WTC11 (cell line): ENCODE measurements around the gene OR10P1. TPM values are rescaled to one million over a fixed set of nuclear protein-coding genes. Genes with fewer than 3 reads are reported as not detected.

Source experiments
- ATAC-seq: fragments of 200-7000 bp; cut with Tn5 transposase; 2 replicates; pipeline ENCODE4 v1.10.0; 2021; ENCODE audit warnings: mild to moderate bottlenecking, moderate library complexity
- CTCF ChIA-PET: fragments of 300-600 bp; sonication (Branson Sonifier 250); formaldehyde crosslinking; loops from one replicate; lab custom pipeline; 2021; ENCODE audit warnings: antibody characterized with exemption; lab: Charles Lee
- POLR2A ChIA-PET: fragments of 350-600 bp; sonication (Branson Sonifier 250); formaldehyde crosslinking; loops from one replicate; lab custom pipeline; 2021; ENCODE audit warnings: antibody characterized with exemption; lab: Charles Lee
- DNase-seq: peaks from one replicate; pipeline ENCODE4 v3.0.0; 2021; ENCODE audit warnings: low spot score
- H3K27ac Mint-ChIP-seq: 2 replicates; pipeline ENCODE4 v1.8.0; 2021; ENCODE audit warnings: mixed read lengths
- H3K27me3 Mint-ChIP-seq: 2 replicates; pipeline ENCODE4 v1.8.0; 2021; ENCODE audit warnings: low read depth, mild to moderate bottlenecking, moderate library complexity, mixed read lengths
- H3K36me3 Mint-ChIP-seq: 2 replicates; pipeline ENCODE4 v1.8.0; 2021; ENCODE audit warnings: mixed read lengths
- H3K4me1 Mint-ChIP-seq: 2 replicates; pipeline ENCODE4 v1.8.0; 2022; ENCODE audit warnings: mixed read lengths
- H3K4me3 Mint-ChIP-seq: 2 replicates; pipeline ENCODE4 v1.8.0; 2021; ENCODE audit warnings: mild to moderate bottlenecking, moderate library complexity, mixed read lengths
- H3K9me3 Mint-ChIP-seq: 2 replicates; pipeline ENCODE4 v1.8.0; 2021; ENCODE audit warnings: mixed read lengths
- AFF4 ChIP-seq: sonication (generic); formaldehyde crosslinking; IDR thresholded peaks from 2 replicates; pipeline ENCODE4 v1.8.1; 2023; ENCODE audit warnings: mild to moderate bottlenecking, missing genetic modification reagents, borderline replicate concordance
- AR ChIP-seq: fragments of 250-450 bp; sonication (Bioruptor Pico); IDR thresholded peaks from 2 replicates; pipeline ENCODE4 v1.9.0; 2021; ENCODE audit warnings: mild to moderate bottlenecking
- ARID4B ChIP-seq: sonication (generic); formaldehyde crosslinking; IDR thresholded peaks from 2 replicates; pipeline ENCODE4 v1.8.0; 2023; ENCODE audit warnings: missing genetic modification reagents, mild to moderate bottlenecking, borderline replicate concordance
- CREB1 ChIP-seq: sonication (generic); formaldehyde crosslinking; IDR thresholded peaks from 2 replicates; pipeline ENCODE4 v1.8.0; 2023; ENCODE audit warnings: mild to moderate bottlenecking, missing genetic modification reagents
- FOXJ3 ChIP-seq: sonication (generic); formaldehyde crosslinking; IDR thresholded peaks from 2 replicates; pipeline ENCODE4 v1.9.0; 2021; ENCODE audit warnings: missing genetic modification reagents, mild to moderate bottlenecking, borderline replicate concordance
- IRF2 ChIP-seq: sonication (generic); formaldehyde crosslinking; IDR thresholded peaks from 2 replicates; pipeline ENCODE4 v1.8.0; 2022; ENCODE audit warnings: low read depth, missing genetic modification reagents, borderline replicate concordance
- JAZF1 ChIP-seq: fragments of 250-450 bp; sonication (Bioruptor Pico); IDR thresholded peaks from 2 replicates; pipeline ENCODE4 v1.9.0; 2021; ENCODE audit warnings: moderate library complexity, mild to moderate bottlenecking, inconsistent platforms
- MXD4 ChIP-seq: fragments of 250-450 bp; sonication (Bioruptor Pico); IDR thresholded peaks from 2 replicates; pipeline ENCODE4 v1.8.0; 2021; ENCODE audit warnings: mild to moderate bottlenecking, moderate library complexity, borderline replicate concordance
- OVOL2 ChIP-seq: fragments of 250-450 bp; sonication (Bioruptor Pico); IDR thresholded peaks from 2 replicates; pipeline ENCODE4 v1.9.0; 2021; ENCODE audit warnings: mild to moderate bottlenecking, borderline replicate concordance
- SMAD4 ChIP-seq: sonication (generic); formaldehyde crosslinking; IDR thresholded peaks from 2 replicates; pipeline ENCODE4 v1.8.0; 2022; ENCODE audit warnings: mild to moderate bottlenecking, missing genetic modification reagents
- SP1 ChIP-seq: sonication (generic); formaldehyde crosslinking; conservative IDR thresholded peaks from 2 replicates; pipeline ENCODE4 v1.8.1; 2022; ENCODE audit warnings: missing genetic modification reagents
- TCF7 ChIP-seq: sonication (generic); formaldehyde crosslinking; IDR thresholded peaks from 2 replicates; pipeline ENCODE4 v1.8.0; 2022; ENCODE audit warnings: mild to moderate bottlenecking, low read depth, missing genetic modification reagents, moderate library complexity
- USF2 ChIP-seq: sonication (generic); formaldehyde crosslinking; IDR thresholded peaks from 2 replicates; pipeline ENCODE4 v1.8.1; 2023; ENCODE audit warnings: mild to moderate bottlenecking, missing genetic modification reagents, moderate library complexity
- ZNF121 ChIP-seq: sonication (generic); formaldehyde crosslinking; IDR thresholded peaks from 2 replicates; pipeline ENCODE4 v1.8.0; 2023; ENCODE audit warnings: missing genetic modification reagents
- ZNF281 ChIP-seq: sonication (generic); formaldehyde crosslinking; IDR thresholded peaks from 2 replicates; pipeline ENCODE4 v1.8.0; 2023; ENCODE audit warnings: mild to moderate bottlenecking, missing genetic modification reagents
- ZNF671 ChIP-seq: fragments of 250-450 bp; sonication (Bioruptor Pico); IDR thresholded peaks from 2 replicates; pipeline ENCODE4 v1.8.0; 2021; ENCODE audit warnings: mild to moderate bottlenecking
- total RNA-seq: library from RNA; stranded (reverse); gene quantifications from 3 replicates; pipeline ENCODE4 v1.2.3, GENCODE V29; 2021

OR10P1 gene
- total RNA-seq, 1 experiment from 2014 or later = not detected

GRCh38 chr12:55642267-55642666 lies 5.6 kb downstream of the OR10P1 start:
- no peak for ATAC-seq
- CTCF ChIA-PET = no interaction called here
- Mint-ChIP-seq H3K4me3 (no peak overlapping the region), H3K27me3 (peaks cover 12% of the 10 kb centered on the region), H3K27ac (no peak overlapping the region), H3K4me1 (peaks cover 12% of the 10 kb centered on the region), H3K36me3 (peaks cover 4% of the 10 kb centered on the region; the same call in 1 of the 2 replicates), H3K9me3 (peaks cover 8% of the 10 kb centered on the region)
- POLR2A ChIA-PET = no interaction called here
- no peak for DNase-seq
- no peak for TF ChIP-seq ZNF671 (CRISPR knock-in tag)
- no peak for TF ChIP-seq SP1 (CRISPR knock-in tag)
- TF ChIP-seq ZNF281 (CRISPR knock-in tag) = no peak
- TF ChIP-seq ZNF121 (CRISPR knock-in tag) = no peak
- no peak for TF ChIP-seq MXD4 (CRISPR knock-in tag)
- TF ChIP-seq AR (CRISPR knock-in tag) = no peak
- no peak for TF ChIP-seq ARID4B (CRISPR knock-in tag)
- no peak for TF ChIP-seq USF2 (CRISPR knock-in tag)
- TF ChIP-seq IRF2 (CRISPR knock-in tag) = no peak
- TF ChIP-seq AFF4 (CRISPR knock-in tag) = no peak
- TF ChIP-seq JAZF1 (CRISPR knock-in tag) = no peak
- TF ChIP-seq SMAD4 (CRISPR knock-in tag) = no peak
- no peak for TF ChIP-seq FOXJ3
- no peak for TF ChIP-seq OVOL2 (CRISPR knock-in tag)
- no peak for TF ChIP-seq TCF7 (CRISPR knock-in tag)
- no peak for TF ChIP-seq CREB1 (CRISPR knock-in tag)
